Mesothelial cell of epicardium (in vitro differentiated cells): Measurements from ENCODE around the gene CNKSR2. TPM values are rescaled to one million over a fixed set of nuclear protein-coding genes. Genes with fewer than 3 reads are reported as not detected.

Experiments
- DNase-seq, 2 experiments: peaks; one replicate each; pipeline ENCODE4 v3.0.0; 2021; ENCODE audit warnings: low spot score in 2 of 2; ENCODE audit not compliant: unreplicated experiment in 2 of 2
- H3K27ac Mint-ChIP-seq: 2 replicates; pipeline ENCODE4 v1.8.0; 2021; ENCODE audit warnings: mixed read lengths
- H3K27me3 Mint-ChIP-seq: 2 replicates; pipeline ENCODE4 v1.8.0; 2021; ENCODE audit warnings: low read depth, mixed read lengths
- H3K36me3 Mint-ChIP-seq: 2 replicates; pipeline ENCODE4 v1.8.0; 2021; ENCODE audit warnings: mixed read lengths
- H3K4me1 Mint-ChIP-seq: 2 replicates; pipeline ENCODE4 v1.8.0; 2021; ENCODE audit warnings: mixed read lengths
- H3K4me3 Mint-ChIP-seq: 2 replicates; pipeline ENCODE4 v1.8.0; 2021; ENCODE audit warnings: mild to moderate bottlenecking, moderate library complexity, mixed read lengths
- H3K9me3 Mint-ChIP-seq: 2 replicates; pipeline ENCODE4 v1.8.0; 2021; ENCODE audit warnings: mixed read lengths
- total RNA-seq: library from RNA; stranded (reverse); gene quantifications from 3 replicates; pipeline ENCODE4 v1.2.1, GENCODE V29; 2021
- TF ChIP-seq, protein P1 (sequence below): fragments of 200-600 bp; sonication (generic); IDR thresholded peaks from one replicate; pipeline ENCODE4 v1.5.0; 2021; ENCODE audit warnings: antibody characterized with exemption; ENCODE audit not compliant: unreplicated experiment

CNKSR2 gene
- total RNA-seq, 1 donor from 2014 or later = 9.1 TPM

- H3K9me3 Mint-ChIP-seq = peaks cover 19% of the 10 kb centered on the region
- H3K27ac Mint-ChIP-seq = no peak overlapping the region
Measured at GRCh38 chrX:21623778-21624501, 249.7 kb downstream of the CNKSR2 start.

DNA sequence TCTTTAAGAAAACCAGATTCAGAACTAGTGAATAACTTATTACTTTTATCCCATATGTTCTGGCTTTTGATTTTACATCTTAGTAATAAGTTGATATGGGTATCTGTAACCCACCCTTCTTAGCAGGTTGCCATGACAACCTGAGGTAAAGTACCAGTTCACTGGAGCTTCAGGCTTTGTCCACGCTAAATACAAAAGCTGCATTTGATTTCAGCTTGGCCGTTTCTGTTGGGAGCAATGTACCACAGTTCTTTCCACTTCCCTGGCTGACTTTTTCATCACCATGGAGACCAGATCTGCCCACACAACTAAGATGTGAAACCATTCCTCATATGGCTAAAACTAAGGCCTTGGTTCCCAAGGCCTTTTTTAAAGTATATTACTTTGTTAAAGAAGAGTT is 257.8 kb downstream of the CNKSR2 start:
- peaks cover 17% of the 10 kb centered on the region for H3K9me3 Mint-ChIP-seq
- H3K27me3 Mint-ChIP-seq = no peaks in the 10 kb centered on the region
- TF ChIP-seq, protein P1, sequence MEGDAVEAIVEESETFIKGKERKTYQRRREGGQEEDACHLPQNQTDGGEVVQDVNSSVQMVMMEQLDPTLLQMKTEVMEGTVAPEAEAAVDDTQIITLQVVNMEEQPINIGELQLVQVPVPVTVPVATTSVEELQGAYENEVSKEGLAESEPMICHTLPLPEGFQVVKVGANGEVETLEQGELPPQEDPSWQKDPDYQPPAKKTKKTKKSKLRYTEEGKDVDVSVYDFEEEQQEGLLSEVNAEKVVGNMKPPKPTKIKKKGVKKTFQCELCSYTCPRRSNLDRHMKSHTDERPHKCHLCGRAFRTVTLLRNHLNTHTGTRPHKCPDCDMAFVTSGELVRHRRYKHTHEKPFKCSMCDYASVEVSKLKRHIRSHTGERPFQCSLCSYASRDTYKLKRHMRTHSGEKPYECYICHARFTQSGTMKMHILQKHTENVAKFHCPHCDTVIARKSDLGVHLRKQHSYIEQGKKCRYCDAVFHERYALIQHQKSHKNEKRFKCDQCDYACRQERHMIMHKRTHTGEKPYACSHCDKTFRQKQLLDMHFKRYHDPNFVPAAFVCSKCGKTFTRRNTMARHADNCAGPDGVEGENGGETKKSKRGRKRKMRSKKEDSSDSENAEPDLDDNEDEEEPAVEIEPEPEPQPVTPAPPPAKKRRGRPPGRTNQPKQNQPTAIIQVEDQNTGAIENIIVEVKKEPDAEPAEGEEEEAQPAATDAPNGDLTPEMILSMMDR = no peak
- H3K4me1 Mint-ChIP-seq = no peaks in the 10 kb centered on the region
- peaks cover 12% of the 10 kb centered on the region for H3K36me3 Mint-ChIP-seq
- DNase-seq = no peak
- no peak overlapping the region for H3K4me3 Mint-ChIP-seq
- H3K27ac Mint-ChIP-seq = no peak overlapping the region

More at GRCh38 chrX:21623778-21624501, 249.7 kb downstream of the CNKSR2 start:
- Mint-ChIP-seq H3K4me1 (no peaks in the 10 kb centered on the region), H3K27me3 (no peaks in the 10 kb centered on the region), H3K4me3 (no peak overlapping the region), H3K36me3 (peaks cover 10% of the 10 kb centered on the region)
- no peak for DNase-seq
- TF ChIP-seq, protein P1 = no peak

DNA sequence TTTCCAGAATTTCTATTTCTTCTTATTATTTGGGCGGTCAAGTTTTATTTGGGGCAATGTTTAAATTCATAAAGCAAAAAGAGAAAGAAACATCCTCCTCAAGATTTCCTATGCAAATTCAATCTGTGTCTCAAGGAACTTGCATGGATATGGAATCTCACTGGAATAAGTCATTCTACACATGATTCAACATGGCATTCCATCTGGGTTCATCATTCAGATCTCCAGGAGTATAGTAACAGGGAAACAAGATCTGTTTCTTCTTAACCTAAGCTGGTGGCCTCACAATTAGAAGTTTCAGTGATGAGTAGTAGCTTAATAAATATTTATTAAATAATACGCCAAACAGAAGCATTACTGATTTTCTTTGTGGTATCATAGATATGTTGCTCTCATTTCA is 264.1 kb downstream of the CNKSR2 start:
- H3K4me1 Mint-ChIP-seq = no peaks in the 10 kb centered on the region
- DNase-seq = no peak
- no peaks in the 10 kb centered on the region for H3K36me3 Mint-ChIP-seq
- H3K27ac Mint-ChIP-seq = no peak overlapping the region
- TF ChIP-seq, protein P1 = no peak
- H3K27me3 Mint-ChIP-seq = no peaks in the 10 kb centered on the region
- no peaks in the 10 kb centered on the region for H3K9me3 Mint-ChIP-seq
- no peak overlapping the region for H3K4me3 Mint-ChIP-seq

DNA sequence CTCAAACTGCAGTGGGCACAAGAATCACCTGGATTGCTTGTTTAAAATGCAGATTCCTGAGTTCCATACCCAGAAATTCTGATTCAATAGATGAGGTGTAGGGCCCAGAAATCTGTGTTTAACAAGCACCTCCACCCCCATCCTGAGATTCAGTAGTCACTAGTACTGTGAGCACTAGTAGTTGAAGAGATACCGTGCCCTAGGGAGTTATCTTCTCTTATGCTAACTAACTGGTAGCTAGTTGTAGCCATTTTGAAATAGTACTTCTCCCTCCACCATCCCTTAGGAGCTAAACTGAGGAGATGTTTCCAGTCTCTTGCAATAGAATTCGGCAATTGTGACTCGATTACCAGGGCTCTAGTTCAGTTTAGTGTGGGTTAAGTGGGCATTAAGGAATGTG is 265.6 kb downstream of the CNKSR2 start:
- no peaks in the 10 kb centered on the region for H3K27me3 Mint-ChIP-seq
- DNase-seq = no peak
- H3K9me3 Mint-ChIP-seq = no peaks in the 10 kb centered on the region
- H3K4me3 Mint-ChIP-seq = no peak overlapping the region
- H3K36me3 Mint-ChIP-seq = no peaks in the 10 kb centered on the region
- H3K27ac Mint-ChIP-seq = no peak overlapping the region
- H3K4me1 Mint-ChIP-seq = no peaks in the 10 kb centered on the region
- TF ChIP-seq, protein P1 = no peak

DNA sequence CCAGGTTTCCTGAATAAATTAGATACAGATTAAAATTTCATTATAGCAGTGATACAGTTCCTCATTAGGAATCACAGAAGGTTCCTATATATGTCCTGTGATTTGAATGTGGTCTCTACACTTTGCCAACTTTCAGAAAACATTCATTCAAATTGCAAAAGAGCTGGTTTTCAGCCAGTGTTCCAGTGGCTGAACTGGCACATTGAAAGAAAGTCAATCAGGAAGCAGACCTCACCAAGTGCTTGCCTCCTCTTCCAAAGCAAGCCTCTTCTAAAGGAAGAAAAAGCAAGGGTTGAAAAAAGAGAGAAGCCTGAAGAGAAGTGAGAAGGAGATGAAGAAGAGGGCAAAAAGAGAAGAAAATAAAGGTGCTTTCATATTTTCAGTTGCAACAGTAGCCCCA is 271.2 kb downstream of the CNKSR2 start:
- peaks cover 4% of the 10 kb centered on the region for H3K36me3 Mint-ChIP-seq
- H3K4me3 Mint-ChIP-seq = no peak overlapping the region
- TF ChIP-seq, protein P1 = no peak
- peaks cover 4% of the 10 kb centered on the region for H3K9me3 Mint-ChIP-seq
- H3K27me3 Mint-ChIP-seq = no peaks in the 10 kb centered on the region
- H3K27ac Mint-ChIP-seq = no peak overlapping the region
- DNase-seq = no peak
- H3K4me1 Mint-ChIP-seq = peaks cover 5% of the 10 kb centered on the region
